Effector memory CD8-positive, alpha-beta T cell (primary cell): ENCODE results near the gene SHC3.
"Not testable (repeated sequence)": the region's sequence is repeated elsewhere in the genome, so short reads cannot be mapped to it uniquely, and the experiment has no call there.

Source experiments
- ATAC-seq: fragments of 150-1000 bp; cut with Tn5 transposase; replicated peaks from 2 replicates; pipeline ENCODE4 v1.10.0; 2021; ENCODE audit warnings: mild to moderate bottlenecking, moderate library complexity
- DNase-seq, 3 experiments: peaks; one replicate each; pipeline ENCODE4 v3.0.0; 2021
- H3K27ac Mint-ChIP-seq, 2 donors: one replicate each; pipeline ENCODE4 v1.8.0; 2022; ENCODE audit warnings: mild to moderate bottlenecking in 2 of 2, mixed read lengths in 2 of 2, moderate library complexity in 2 of 2
- H3K27me3 Mint-ChIP-seq, 2 donors: one replicate each; pipeline ENCODE4 v1.8.0; 2022; ENCODE audit warnings: mixed read lengths in 2 of 2
- H3K36me3 Mint-ChIP-seq: one replicate; pipeline ENCODE4 v1.8.0; 2022; ENCODE audit warnings: mild to moderate bottlenecking, moderate library complexity, mixed read lengths; ENCODE audit not compliant: insufficient read depth
- H3K4me1 Mint-ChIP-seq, 2 donors: one replicate each; pipeline ENCODE4 v1.8.0; 2022; ENCODE audit warnings: low read depth in 2 of 2, mixed read lengths in 2 of 2
- H3K4me3 Mint-ChIP-seq, 2 donors: one replicate each; pipeline ENCODE4 v1.8.0; 2022; ENCODE audit warnings: mild to moderate bottlenecking in 2 of 2, mixed read lengths in 2 of 2, moderate library complexity in 2 of 2
- H3K9me3 Mint-ChIP-seq, 2 donors: one replicate each; pipeline ENCODE4 v1.8.0; 2022; ENCODE audit warnings: mixed read lengths in 2 of 2
- total RNA-seq, 9 experiments: gene quantifications; one replicate each; lab custom pipeline; 2026; lab: John Stamatoyannopoulos, UW

Gene SHC3, protein sequence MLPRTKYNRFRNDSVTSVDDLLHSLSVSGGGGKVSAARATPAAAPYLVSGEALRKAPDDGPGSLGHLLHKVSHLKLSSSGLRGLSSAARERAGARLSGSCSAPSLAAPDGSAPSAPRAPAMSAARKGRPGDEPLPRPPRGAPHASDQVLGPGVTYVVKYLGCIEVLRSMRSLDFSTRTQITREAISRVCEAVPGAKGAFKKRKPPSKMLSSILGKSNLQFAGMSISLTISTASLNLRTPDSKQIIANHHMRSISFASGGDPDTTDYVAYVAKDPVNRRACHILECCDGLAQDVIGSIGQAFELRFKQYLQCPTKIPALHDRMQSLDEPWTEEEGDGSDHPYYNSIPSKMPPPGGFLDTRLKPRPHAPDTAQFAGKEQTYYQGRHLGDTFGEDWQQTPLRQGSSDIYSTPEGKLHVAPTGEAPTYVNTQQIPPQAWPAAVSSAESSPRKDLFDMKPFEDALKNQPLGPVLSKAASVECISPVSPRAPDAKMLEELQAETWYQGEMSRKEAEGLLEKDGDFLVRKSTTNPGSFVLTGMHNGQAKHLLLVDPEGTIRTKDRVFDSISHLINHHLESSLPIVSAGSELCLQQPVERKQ
- total RNA-seq: 0 to 0.36 (median 0) reads per million in 9 experiments

- DNase-seq: no peak
- peaks cover 7% of the 10 kb centered on the region in 2 donors for H3K4me1 Mint-ChIP-seq
- no peak for ATAC-seq
- H3K4me3 Mint-ChIP-seq: no peak within 1 kb of the TSS
- no peaks in the 10 kb centered on the region for H3K9me3 Mint-ChIP-seq
- no peak within 1 kb of the TSS for H3K27ac Mint-ChIP-seq
- H3K36me3 Mint-ChIP-seq: no peaks in the 10 kb centered on the region
- H3K27me3 Mint-ChIP-seq: peaks cover 58 to 77% of the 10 kb centered on the region in 2 donors
Observed at GRCh38 chr9:89177944-89178829, at the start of gene SHC3. Gene SHC3, minus strand, starts transcription at chr9:89178818. Its CDS starts 358 bp downstream, at chr9:89178460.

GRCh38 chr9:89225991-89226471 lies 47.4 kb upstream of the SHC3 start:
- no peaks in the 10 kb centered on the region for H3K4me1 Mint-ChIP-seq
- peaks cover 4% of the 10 kb centered on the region for H3K36me3 Mint-ChIP-seq
- DNase-seq (no peak), ATAC-seq (no peak)
- no peak overlapping the region for H3K4me3 Mint-ChIP-seq
- H3K27me3 Mint-ChIP-seq: peaks cover 44 to 45% of the 10 kb centered on the region in 2 donors
- no peaks in the 10 kb centered on the region for H3K9me3 Mint-ChIP-seq
- H3K27ac Mint-ChIP-seq: no peak overlapping the region

- Mint-ChIP-seq H3K27ac (no peak overlapping the region), H3K4me1 (no peaks in the 10 kb centered on the region), H3K36me3 (peaks cover 4% of the 10 kb centered on the region), H3K9me3 (no peaks in the 10 kb centered on the region), H3K27me3 (peaks cover 42 to 48% of the 10 kb centered on the region in 2 donors), H3K4me3 (no peak overlapping the region)
- no peak for ATAC-seq
- DNase-seq: no peak
Observed at GRCh38 chr9:89225587-89225986, 47.0 kb upstream of the SHC3 start.

GRCh38 chr9:89225036-89225435 lies 46.4 kb upstream of the SHC3 start:
- H3K4me1 Mint-ChIP-seq: no peaks in the 10 kb centered on the region
- no peak overlapping the region for H3K27ac Mint-ChIP-seq
- peaks cover 4% of the 10 kb centered on the region for H3K36me3 Mint-ChIP-seq
- no peaks in the 10 kb centered on the region for H3K9me3 Mint-ChIP-seq
- H3K4me3 Mint-ChIP-seq: no peak overlapping the region
- ATAC-seq (no peak), DNase-seq (no peak)
- H3K27me3 Mint-ChIP-seq: peaks cover 37 to 53% of the 10 kb centered on the region in 2 donors

GRCh38 chr9:89224633-89225032 lies 46.0 kb upstream of the SHC3 start:
- Mint-ChIP-seq H3K9me3 (no peaks in the 10 kb centered on the region), H3K4me3 (no peak overlapping the region), H3K27ac (no peak overlapping the region), H3K4me1 (no peaks in the 10 kb centered on the region), H3K36me3 (peaks cover 4% of the 10 kb centered on the region), H3K27me3 (peaks cover 35 to 54% of the 10 kb centered on the region in 2 donors)
- DNase-seq (no peak), ATAC-seq (no peak)

DNA sequence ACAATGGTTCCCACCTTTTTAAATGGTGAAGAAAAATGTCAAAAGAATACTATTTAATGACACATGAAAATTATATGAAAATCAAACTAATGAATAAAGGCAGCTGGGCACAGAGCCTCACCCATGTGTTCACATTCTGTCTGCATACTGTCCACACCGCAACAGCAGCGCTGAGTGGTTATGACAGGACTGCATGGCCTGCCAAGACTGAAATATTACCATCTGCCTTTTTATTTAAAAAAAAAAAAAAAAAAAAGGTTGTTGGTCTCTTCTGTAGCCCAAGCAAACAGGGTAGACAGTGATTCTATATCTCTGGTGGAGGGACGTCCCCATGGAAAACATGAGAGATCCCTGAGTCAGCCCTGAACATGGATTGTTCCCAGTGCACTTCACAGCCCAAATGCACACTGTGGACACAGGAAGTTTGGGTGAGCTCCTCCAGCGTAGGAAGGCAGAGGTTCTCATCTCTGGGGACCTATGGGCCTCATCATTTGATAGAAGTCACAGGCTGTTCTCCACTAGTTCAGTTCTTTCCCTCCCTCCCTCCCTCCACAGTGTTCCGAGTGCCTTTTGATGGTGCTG lies 44.9 kb upstream of the SHC3 start:
- H3K36me3 Mint-ChIP-seq: peaks cover 4% of the 10 kb centered on the region
- no peaks in the 10 kb centered on the region for H3K9me3 Mint-ChIP-seq
- ATAC-seq: no peak
- no peak for DNase-seq
- H3K27ac Mint-ChIP-seq: no peak overlapping the region
- no peak overlapping the region for H3K4me3 Mint-ChIP-seq
- H3K4me1 Mint-ChIP-seq: peaks cover 0 to 2% of the 10 kb centered on the region in 2 donors
- peaks cover 30 to 58% of the 10 kb centered on the region in 2 donors for H3K27me3 Mint-ChIP-seq

GRCh38 chr9:89219637-89220036 lies 41.0 kb upstream of the SHC3 start:
- H3K4me3 Mint-ChIP-seq: no peak overlapping the region
- DNase-seq (no peak), ATAC-seq (no peak)
- peaks cover 14 to 32% of the 10 kb centered on the region in 2 donors for H3K27me3 Mint-ChIP-seq
- no peak overlapping the region for H3K27ac Mint-ChIP-seq
- peaks cover 0 to 2% of the 10 kb centered on the region in 2 donors for H3K4me1 Mint-ChIP-seq
- H3K36me3 Mint-ChIP-seq: peaks cover under 1% of the 10 kb centered on the region
- H3K9me3 Mint-ChIP-seq: no peaks in the 10 kb centered on the region

GRCh38 chr9:89218040-89218928 lies 39.7 kb upstream of the SHC3 start:
- no peak for ATAC-seq
- Mint-ChIP-seq H3K4me1 (peaks cover 0 to 2% of the 10 kb centered on the region in 2 donors), H3K4me3 (no peak overlapping the region), H3K9me3 (no peaks in the 10 kb centered on the region), H3K27me3 (peaks cover 18 to 40% of the 10 kb centered on the region in 2 donors), H3K36me3 (no peaks in the 10 kb centered on the region), H3K27ac (no peak overlapping the region)
- no peak for DNase-seq

GRCh38 chr9:89215342-89215741 lies 36.7 kb upstream of the SHC3 start:
- ATAC-seq (no peak), DNase-seq (no peak)
- Mint-ChIP-seq H3K4me3 (no peak overlapping the region), H3K27ac (no peak overlapping the region), H3K4me1 (peaks cover 0 to 2% of the 10 kb centered on the region in 2 donors), H3K27me3 (peaks cover 18 to 41% of the 10 kb centered on the region in 2 donors), H3K36me3 (no peaks in the 10 kb centered on the region), H3K9me3 (no peaks in the 10 kb centered on the region)

- Mint-ChIP-seq H3K9me3 (no peaks in the 10 kb centered on the region), H3K4me1 (no peaks in the 10 kb centered on the region), H3K4me3 (no peak overlapping the region), H3K27me3 (peaks cover 15 to 28% of the 10 kb centered on the region in 2 donors), H3K36me3 (no peaks in the 10 kb centered on the region), H3K27ac (no peak overlapping the region)
- ATAC-seq: no peak
- no peak for DNase-seq
Observed at GRCh38 chr9:89213396-89213880, 34.8 kb upstream of the SHC3 start.

DNA sequence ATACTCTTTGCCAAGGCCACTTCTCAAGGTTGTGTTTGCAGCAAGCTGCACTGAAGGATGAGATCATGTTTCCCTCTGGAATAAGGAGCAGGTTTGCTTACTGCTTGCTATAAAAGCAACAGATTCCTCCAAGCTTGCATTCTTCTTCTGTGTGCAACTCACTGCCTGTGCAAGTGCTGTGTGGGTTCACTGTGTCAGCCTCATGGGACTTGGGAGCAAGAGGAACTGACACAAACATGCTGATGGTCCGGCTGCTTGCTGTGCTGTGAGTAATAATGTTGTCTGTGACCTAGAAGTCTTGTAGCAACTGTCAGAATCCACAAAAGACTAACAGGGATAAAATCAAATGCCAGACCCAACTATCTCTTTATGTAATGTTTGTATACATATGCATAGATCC lies 33.6 kb upstream of the SHC3 start:
- no peaks in the 10 kb centered on the region for H3K9me3 Mint-ChIP-seq
- H3K27me3 Mint-ChIP-seq: peaks cover 17 to 28% of the 10 kb centered on the region in 2 donors
- H3K27ac Mint-ChIP-seq: no peak overlapping the region
- DNase-seq (no peak), ATAC-seq (no peak)
- no peaks in the 10 kb centered on the region for H3K36me3 Mint-ChIP-seq
- H3K4me3 Mint-ChIP-seq: no peak overlapping the region
- H3K4me1 Mint-ChIP-seq: no peaks in the 10 kb centered on the region

DNA sequence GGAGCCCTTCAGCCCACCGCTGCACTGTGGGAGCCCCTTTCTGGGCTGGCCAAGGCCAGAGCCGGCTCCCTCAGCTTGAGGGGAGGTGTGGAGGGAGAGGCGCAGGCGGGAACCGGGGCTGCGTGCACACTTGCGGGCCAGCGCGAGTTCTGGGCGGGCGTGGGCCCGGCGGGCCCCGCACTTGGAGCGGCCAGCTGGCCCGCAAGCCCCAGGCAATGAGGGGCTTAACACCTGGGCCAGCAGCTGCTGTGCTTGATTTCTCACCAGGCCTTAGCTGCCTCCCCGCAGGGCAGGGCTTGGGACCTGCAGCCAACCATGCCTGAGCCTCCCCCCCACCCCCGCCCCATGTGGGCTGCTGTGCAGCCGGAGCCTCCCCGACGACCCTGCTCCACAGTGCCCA lies 30.7 kb upstream of the SHC3 start:
- not testable (repeated sequence) for H3K36me3 Mint-ChIP-seq, DNase-seq, H3K4me3 Mint-ChIP-seq, H3K9me3 Mint-ChIP-seq, H3K4me1 Mint-ChIP-seq, ATAC-seq, H3K27ac Mint-ChIP-seq
- H3K27me3 Mint-ChIP-seq: peaks cover 14 to 25% of the 10 kb centered on the region in 2 donors
